ENCODE measurements around the gene POU3F3.

- TF ChIP-seq POLR2A (IDR thresholded peaks at IDR 0.05; ENCODE audit: control extremely low read depth in 1 of 2, low read depth in 2 of 2, low read length in 2 of 2), result no peak
- no peak for TF ChIP-seq CREB1 (IDR thresholded peaks at IDR 0.05)
- no peak for TF ChIP-seq BACH1 (IDR thresholded peaks at IDR 0.05; ENCODE audit: low read length)
- TF ChIP-seq, protein P1, sequence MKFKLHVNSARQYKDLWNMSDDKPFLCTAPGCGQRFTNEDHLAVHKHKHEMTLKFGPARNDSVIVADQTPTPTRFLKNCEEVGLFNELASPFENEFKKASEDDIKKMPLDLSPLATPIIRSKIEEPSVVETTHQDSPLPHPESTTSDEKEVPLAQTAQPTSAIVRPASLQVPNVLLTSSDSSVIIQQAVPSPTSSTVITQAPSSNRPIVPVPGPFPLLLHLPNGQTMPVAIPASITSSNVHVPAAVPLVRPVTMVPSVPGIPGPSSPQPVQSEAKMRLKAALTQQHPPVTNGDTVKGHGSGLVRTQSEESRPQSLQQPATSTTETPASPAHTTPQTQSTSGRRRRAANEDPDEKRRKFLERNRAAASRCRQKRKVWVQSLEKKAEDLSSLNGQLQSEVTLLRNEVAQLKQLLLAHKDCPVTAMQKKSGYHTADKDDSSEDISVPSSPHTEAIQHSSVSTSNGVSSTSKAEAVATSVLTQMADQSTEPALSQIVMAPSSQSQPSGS (IDR thresholded peaks at IDR 0.05; ENCODE audit: low read length), result no peak
- no peak for TF ChIP-seq EGR1 (IDR thresholded peaks at IDR 0.05; ENCODE audit: borderline replicate concordance, low read depth, low read length)
- no peak for TF ChIP-seq PHF8 (conservative IDR thresholded peaks at IDR 0.05; ENCODE audit: low read depth, low read length)
- TF ChIP-seq ZNF274 (IDR thresholded peaks at IDR 0.05; ENCODE audit: borderline replicate concordance, extremely low read depth, low read length), result no peak
- TF ChIP-seq CBX5 (IDR thresholded peaks at IDR 0.05; ENCODE audit: low read depth, low read length), result no peak
- TF ChIP-seq TEAD4 (IDR thresholded peaks at IDR 0.05; ENCODE audit: low read depth, low read length), result no peak
- TF ChIP-seq, protein P2, sequence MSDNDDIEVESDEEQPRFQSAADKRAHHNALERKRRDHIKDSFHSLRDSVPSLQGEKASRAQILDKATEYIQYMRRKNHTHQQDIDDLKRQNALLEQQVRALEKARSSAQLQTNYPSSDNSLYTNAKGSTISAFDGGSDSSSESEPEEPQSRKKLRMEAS (IDR thresholded peaks at IDR 0.05), result no peak
These were observed 6.5 kb downstream of the POU3F3 start for GRCh38 chr2:104860451-104860790.
